ENCODE data around the gene UNKL.

The UNKL gene, protein sequence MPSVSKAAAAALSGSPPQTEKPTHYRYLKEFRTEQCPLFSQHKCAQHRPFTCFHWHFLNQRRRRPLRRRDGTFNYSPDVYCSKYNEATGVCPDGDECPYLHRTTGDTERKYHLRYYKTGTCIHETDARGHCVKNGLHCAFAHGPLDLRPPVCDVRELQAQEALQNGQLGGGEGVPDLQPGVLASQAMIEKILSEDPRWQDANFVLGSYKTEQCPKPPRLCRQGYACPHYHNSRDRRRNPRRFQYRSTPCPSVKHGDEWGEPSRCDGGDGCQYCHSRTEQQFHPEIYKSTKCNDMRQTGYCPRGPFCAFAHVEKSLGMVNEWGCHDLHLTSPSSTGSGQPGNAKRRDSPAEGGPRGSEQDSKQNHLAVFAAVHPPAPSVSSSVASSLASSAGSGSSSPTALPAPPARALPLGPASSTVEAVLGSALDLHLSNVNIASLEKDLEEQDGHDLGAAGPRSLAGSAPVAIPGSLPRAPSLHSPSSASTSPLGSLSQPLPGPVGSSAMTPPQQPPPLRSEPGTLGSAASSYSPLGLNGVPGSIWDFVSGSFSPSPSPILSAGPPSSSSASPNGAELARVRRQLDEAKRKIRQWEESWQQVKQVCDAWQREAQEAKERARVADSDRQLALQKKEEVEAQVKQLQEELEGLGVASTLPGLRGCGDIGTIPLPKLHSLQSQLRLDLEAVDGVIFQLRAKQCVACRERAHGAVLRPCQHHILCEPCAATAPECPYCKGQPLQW

DNA sequence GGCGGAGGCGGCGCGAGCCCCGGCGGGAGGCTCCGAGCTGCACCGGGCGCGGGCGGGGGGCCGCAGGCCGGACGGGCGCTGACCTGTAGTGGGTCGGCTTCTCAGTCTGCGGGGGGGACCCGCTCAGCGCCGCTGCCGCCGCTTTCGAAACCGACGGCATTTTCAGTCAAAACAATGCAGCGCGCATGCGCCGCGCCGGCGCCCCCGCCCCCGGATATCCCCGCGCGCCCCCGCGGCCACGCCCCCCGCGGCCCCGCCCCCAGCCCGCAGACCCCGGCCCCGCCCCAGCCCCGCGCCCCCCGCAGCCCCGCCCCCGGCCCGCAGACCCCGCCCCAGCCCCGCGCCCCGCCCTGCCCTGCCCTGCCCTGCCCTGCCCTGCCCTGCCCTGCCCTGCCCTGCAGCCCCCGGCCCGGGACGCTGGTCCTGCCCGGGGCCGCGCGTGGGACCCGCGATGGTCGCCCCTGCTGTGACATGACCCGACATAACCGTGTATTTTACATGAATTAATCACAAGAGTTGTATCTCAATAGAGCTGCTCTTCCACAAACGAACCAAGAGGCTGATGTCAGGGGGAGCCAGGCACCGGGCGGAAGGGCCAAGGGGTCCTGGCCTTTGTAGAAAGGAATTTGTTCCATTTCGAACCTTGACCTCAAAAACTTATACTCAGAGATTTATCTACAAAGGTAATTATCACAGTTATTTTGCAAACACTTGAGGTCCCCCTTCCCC is at the start of gene UNKL:
UNKL (minus strand) TSS at position 173 of the 729 bp plus-strand sequence; CDS start at position 160, 13 bp downstream.
- peak; percentile 78 for DNase-seq

DNA sequence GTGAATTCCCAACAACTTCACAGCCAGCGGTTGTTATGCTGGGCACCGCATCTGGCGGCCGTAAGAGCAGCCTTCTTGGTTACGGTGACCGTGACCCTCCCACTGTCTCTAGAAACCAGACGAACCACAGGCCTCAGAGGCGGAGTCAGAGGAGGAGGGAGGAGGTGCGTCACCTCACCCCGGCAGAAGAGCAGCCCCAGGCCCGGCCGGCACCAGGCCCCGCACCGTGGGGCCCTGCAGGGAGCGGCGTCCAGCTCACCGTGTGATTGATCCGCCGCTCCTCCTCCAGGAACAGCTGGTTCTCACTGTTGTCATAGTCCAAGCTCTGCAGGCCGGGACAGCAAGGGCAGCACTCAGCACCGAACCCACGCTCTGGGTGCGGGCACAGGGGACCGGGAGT is 46.6 kb upstream of the UNKL start:
- no peak for DNase-seq

DNA sequence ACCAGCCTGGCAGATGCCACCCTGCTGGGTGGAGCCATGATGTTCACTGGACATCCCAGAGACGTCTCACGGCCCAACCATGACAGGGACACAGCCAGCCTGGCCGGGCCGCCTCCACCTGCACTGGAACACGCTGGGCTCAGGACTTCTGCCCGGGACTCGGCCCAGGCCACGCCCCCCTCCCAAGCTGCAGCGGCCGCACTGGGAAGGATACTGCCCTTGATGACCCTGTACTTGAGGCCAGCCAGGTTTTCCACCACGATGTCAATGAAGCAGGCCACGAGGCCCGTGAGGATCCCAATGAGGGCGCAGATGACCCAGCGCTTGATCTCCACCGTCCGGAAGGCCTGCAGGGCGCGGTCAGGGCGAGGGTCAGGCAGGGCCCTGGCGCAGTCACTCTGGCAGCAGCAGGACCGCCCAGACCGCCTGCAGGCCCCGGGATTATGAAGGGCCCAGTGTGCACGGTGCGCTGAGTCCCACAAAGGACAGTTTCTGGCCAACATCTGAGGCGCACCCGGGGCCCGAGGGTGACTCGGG is 46.2 kb upstream of the UNKL start:
- no peak for DNase-seq

DNA sequence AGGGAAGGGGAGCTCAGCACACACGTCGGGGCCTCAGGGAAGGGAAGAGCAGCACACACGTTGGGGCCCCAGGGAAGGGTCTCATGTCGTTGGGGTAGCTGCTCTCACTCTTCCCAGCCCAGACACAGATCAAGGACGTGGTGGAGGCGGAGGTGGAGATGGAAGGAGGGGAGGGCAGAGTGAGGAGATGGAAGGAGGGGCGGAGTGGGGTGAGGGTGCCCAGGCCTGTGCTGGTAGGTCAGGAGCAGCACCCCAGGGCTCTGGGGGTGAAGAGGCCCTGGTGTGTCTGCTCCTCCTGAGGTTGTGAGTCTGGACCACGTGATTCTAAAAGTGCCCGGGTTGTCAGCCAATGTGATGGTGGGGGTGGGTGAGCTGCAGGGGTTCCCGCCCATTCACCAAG is 45.5 kb upstream of the UNKL start:
- no peak for DNase-seq

DNA sequence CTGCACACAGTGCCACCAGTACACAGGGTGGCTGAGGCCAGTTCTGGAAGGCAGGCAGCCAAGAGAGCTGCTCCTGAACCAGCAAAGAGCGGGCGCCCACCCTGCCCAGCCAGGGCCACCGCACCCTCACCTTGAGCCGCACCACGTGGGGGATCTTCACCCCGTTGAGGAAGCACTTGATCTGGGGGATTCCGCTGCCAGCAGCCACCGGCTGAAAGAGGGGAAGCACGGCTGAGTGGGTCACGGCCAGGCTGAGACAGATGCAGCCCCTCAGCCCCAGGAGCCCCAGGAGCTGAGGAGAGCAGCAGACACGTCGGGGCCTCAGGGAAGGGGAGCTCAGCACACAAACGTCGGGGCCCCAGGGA is 44.5 kb upstream of the UNKL start:
- DNase-seq: no peak

DNA sequence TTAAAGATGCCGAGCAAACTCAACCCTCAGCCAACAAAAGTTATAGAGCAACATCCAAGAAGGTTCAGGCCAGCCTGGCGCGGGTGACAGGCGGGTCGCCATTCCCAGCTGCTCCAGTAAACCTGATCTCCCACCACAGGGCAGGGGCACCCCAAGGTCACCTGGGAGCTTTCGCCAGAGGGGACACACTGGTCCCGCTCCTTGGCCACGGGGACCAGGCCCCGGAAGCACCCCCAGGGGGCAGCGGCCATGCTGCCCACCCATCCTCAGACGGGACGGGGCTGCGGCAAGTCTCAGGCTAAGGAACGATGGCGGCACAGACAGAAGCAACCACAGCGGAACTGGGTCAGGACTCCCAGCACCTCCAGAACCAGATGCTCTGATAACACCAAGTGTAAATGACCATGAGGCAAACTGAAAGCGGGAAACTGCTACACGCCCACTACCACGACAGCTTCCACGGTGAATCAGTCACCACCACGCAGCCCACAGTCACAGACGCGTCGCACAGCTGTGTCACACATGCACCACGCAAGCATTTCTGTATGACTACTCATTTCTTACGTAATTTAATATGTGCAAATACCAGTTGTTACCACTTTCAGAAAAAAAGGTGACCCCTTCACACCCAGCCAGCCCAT is 44.0 kb upstream of the UNKL start:
- no peak for DNase-seq

DNA sequence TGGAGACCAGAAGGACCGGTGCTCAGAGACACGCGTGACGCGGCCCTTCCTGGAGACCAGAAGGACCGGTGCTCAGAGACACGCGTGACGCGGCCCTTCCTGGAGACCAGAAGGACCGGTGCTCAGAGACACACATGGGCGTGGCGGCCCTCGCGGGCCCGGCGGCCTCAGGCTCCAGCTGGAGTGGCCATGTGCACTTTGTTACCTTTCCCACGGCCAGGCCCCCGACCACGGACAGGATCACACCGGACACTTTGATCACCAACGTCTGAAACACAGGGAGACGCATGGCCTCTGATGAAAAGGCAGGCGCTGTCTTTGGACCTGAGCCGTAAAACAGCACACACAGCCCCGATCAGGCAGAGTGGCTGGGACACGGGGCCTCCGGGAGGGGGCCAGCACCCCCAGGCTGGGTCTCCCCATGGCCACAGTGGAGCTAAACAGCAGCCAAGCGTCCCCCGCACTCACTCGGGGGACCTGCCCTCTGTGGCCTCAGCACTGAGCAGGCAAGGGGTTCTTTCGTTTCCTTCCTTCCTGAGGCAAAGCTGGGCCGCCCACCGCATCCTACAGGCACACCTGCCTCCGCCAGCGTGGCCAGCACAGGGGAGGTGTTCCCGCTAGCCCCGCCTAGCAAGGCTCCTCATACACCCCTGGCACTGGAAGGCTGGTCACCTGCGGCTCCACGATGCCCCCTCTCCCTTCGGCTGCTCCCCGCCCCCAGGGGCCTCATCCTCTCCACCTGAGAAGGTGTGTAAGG is 43.2 kb upstream of the UNKL start:
- DNase-seq: no peak

DNA sequence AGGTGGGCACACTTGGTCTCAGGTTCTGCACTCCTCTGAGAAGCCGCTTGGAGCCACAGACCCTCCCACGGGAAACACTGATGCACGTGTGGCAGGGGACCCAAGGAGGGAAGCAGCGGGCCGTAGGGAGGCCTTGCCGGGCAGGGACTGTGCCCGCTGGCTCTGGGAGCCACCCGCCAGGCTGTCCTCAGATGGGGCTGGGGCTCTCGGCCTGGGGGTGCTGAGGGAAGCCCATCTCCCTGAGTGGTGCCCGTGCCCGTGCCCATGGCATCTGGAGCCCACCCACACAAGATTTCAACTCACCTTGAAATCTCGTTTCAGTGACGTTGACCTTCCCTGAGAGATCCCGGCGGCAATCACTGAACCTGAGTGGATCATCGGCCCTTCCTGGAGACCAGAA is 42.4 kb upstream of the UNKL start:
- no peak for DNase-seq

DNA sequence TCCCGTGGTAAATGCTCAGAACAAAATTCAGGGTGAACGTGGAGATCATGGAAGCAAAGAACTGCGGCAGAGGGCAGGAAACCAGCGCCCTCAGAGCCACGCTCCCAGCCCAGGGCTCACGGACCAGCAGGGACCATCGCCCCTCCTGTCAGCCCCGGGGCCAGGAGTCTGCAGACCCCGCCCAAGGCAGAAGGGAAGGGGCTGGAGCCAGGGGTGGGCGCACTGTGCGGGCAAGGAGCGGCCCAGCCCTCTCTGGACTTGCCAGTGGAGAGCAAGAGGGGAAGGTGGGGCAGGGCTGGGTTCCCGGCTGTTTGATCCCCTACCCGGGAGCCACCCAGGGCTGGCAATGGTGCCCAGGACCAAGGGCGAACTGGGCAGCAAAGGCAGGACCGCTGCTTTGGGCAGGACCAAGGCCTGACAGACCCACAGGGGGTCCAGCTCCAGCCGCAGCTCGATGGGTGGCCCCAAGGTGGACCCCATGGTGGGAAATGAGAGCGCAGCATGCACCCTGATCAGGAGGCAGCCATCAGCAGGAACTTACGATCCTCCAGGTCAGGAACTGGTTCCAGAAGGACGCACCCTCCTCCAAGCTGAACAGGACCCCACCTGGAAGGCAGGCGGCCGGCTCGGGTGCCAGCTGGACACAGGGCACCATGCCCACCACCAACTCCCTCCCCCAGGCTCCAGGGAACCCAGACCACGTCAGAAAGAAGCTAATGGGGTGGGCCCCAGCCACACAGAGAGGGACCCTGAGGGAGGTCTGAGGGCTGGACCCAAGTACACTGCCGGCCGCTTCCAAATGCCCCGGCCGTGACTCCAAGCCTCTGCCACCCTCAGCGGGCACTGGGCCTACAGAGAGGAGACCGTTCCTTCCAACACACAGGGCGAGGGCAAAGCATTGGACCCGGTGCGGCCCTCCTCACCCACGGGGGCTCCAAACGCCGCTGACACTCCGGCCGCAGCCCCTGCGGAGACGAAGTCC is 41.0 kb upstream of the UNKL start:
- no peak for DNase-seq

DNA sequence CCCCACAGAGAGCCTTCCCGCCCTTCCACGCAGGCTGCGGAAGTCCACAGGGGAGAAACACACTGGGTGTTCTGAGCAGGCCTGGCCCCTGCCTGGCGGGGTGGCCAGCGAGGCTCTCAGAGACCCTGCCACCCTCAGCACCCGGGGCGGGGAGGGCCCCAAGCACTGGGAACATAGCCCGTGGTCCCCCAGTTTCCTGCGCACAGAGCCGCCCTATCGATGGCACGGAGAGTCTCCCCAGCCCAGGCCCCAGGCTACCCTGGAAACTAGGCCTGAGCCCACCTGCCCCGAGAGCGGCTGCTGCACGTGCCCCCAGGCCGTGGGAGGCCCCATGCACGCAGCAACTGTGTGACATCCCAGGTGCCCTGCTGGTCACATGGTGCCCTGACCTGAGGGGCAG is 40.1 kb upstream of the UNKL start:
- no peak for DNase-seq

DNA sequence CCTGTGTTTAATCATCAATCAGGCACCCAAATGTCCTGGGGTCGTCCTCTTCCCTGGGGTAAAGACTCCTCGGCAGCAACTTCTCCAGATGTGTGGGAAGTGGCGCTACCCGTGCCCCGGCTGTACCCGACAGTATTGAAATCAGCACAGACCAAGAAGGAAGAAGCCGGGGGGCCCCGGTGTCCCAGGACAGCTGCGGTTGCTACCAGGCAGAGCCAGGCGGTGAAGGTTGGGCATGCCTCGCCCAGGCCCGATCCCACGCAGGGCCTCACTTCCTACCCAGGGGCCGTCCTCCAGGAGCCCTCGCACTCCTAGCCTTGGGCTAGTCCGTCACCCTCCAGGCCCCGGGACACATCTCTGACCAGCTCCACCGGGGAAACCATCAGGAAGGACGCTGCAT is 38.8 kb upstream of the UNKL start:
- no peak for DNase-seq

DNA sequence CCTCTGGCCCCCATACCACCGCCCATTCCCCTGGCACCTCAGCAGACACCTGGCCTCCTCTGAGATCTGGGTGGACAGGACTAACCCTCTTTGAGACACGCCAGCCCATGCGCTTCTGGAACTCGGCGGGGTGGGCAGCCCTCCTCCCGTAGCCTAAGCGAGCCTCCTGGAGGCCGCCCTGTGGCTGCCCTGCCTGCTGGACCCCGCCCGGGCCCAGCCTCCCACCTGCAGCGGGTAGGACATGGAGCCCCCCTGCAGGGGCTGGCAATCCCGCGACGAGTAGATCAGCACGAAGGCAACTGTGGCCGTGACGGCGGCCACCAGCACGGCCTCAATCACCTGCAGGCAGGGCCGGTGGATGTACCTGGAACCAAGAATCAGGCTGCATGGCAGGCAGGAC is 38.0 kb upstream of the UNKL start:
- DNase-seq: no peak

DNA sequence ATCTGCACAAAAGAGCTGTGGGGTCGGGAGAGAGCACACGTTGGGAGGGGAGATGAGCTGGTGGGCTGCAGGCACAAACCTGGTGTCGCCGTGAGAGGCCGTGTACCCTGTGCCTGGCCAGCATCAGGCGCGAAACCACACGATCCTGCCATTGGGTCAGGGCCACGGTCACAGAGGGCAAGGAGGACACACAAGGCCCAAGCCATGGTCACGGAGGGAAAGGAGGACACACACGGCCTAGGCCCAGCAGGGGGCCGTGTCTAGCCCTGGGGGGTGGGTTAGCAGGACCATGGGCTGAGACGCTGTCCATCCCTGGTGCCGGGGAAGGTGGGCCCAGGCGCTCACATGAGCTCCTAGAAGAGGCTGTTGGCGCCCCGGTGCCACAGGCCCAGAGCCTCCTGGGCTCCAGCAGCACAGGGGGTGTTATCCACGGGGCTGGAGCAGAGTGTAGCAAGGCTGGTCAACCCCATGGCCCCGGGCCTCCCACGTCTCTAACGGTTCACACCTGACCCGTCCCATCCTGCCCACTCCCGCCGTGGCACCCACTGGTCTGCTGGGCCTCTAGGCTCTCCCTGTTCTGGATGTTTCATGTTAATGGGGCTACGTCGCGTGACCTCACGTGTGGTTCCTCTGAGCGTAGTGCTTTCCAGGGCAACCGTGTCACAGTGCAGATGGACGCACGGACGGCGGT is 37.3 kb upstream of the UNKL start:
- no peak for DNase-seq

DNA sequence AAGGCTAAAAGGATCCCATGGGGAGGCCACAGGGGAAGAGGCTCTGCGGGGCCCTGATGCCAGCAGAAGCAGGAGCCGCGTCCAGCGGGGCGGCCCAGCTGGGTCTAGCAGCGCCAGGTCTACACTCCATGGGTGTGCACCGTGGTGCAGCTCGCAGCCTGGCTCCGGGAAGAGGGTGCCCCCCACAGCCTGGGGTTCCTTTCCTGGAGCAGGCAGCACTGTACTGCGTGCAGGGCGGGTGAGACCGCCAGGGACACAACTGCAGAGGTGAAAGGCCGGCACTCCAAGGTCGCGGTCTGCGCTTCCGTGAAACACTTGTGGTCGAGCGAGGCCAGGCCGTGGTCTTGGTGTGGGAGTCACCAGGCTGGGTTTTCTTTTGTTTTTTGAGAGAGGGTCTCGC is 36.3 kb upstream of the UNKL start:
- no peak for DNase-seq

DNA sequence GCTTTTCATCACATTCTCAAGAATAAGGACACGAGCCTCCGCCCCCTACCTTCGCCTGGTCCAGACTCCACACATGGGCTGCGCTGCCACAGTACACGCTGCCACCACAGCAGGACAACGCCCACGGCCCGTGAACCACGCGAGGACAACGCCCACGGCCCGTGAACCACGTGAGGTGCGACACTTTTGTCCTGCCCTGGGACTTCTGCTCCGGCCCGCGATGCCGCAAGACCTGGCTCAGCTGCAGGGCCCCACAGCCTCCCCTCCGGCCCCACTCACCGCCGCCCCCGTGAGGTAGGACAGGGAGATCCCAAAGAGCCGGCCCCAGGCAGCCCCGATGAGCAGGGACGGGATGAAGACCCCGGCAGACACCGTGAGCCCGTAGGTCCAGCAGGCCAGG is 35.7 kb upstream of the UNKL start:
- DNase-seq: no peak

DNA sequence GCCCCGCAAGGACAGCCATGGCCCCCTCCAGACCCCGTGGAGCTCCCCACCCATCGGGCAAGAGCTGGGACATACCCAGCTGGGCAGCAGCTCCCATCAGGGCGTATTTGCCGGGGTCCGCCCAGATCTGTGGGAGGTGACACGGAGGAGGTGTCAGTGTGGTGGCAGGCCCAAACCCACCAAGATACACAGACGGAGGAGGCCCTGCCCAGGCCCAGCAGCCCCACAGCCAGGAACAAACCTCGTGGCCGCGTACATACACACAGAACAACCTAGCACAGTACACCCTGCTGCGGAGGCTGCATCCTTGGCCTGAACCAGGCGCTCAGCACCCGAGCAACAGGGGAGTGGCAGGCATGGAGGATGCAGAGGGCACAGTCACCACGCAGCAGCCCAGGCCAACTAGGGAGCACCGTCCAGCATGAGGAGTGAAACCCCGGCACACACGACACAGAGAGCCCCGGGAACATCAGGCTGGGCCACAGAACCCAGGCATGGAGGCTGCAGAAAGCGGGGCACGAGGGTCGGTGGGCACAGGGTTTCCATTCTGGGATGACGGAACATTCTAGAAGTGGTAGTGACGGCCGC is 34.8 kb upstream of the UNKL start:
- no peak for DNase-seq

DNA sequence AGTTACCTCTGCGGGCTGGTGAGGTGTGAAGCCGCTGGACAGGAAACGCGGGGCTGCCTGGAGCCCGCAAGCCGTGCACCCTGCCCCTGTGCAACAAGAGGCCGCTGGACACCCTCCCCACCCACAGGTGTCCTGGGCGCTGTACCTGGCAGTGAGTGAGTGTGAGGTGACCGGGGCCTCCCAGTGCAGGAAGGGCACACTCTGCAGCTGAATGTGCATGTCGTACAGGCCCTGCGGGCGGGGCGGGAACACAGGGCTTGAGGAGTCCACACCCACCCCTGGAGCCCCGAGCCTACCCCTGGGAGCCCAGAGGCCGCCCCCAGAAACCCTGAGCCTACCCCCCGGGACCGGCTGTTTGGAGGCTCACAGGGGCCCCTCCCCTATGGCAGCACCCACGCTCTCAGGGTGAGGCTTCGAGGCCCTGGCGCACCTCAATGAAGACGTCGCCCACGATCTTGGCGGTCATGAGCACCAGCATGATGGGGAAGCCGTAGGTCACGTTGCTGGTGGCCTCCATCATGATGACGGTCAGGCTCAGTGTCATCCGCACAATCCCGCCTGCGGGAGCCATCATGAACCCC is 34.1 kb upstream of the UNKL start:
- no peak for DNase-seq

DNA sequence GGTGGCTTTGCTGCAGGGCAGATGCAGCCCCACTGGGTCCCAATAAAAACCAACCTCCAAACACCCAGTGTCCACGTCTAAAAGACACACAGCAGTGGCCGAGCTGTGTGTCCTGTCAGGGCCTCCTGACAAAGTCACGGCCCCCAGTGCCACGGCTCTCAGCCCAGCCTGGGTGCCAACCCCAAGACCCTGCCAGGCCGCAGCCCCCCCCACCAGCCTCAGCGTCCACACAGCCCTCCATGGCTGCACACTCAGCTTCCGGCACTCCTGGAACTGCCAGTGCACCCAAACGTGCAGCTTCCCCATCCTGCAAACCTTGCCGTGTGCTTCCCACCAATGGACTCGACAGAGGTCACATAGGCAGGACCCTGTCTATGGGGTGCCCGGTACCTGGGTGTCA is 33.5 kb upstream of the UNKL start:
- no peak for DNase-seq

DNA sequence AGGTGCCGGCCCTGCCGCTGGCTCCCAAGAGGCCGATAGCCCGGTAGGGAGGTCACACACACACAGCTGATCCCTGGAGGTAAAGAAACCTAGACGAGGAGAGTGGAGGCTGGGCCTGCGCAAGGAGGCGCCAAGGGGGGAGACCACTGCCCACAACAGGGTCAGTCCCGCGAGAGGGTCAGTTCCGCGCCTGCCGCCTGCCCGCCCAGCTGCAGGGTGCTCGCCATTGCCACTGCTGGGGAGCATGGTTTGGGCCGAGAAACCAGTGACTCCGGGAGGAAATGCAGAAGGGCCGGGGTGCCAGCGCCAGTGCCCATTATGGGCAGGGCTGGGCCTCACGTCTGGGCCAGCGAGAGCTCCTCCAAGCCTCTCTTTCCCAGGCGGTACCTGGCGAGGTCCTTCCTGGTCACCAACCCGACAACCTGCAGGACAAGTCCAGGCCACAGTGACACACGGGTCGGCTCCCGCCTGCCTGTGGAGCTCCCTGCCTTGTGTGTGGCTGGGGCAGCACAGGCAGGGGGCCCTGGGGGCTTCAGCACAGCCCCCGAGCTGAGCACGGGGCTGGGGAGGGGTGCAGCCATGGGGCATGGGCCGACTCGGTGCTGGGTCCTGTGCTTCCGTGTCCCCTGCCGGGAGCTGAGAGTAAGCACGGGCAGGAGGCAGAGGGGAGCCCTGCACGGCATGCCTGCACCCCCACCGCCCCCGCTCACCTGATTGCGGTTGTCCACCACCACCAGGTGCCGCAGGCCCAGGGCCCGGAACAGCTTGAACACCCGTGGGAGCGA is 32.0 kb upstream of the UNKL start:
- no peak for DNase-seq

Data from NCI-H345 (cell line).